ENCODE measurements around the gene CAPN15. TPM values are rescaled to one million over a fixed set of nuclear protein-coding genes. Genes with fewer than 3 reads are reported as not detected.
"Not testable (repeated sequence)": the region's sequence is repeated elsewhere in the genome, so short reads cannot be mapped to it uniquely, and the experiment has no call there.

CAPN15 gene
- polyA plus RNA-seq, 1 donor, result 23.8 TPM

DNA sequence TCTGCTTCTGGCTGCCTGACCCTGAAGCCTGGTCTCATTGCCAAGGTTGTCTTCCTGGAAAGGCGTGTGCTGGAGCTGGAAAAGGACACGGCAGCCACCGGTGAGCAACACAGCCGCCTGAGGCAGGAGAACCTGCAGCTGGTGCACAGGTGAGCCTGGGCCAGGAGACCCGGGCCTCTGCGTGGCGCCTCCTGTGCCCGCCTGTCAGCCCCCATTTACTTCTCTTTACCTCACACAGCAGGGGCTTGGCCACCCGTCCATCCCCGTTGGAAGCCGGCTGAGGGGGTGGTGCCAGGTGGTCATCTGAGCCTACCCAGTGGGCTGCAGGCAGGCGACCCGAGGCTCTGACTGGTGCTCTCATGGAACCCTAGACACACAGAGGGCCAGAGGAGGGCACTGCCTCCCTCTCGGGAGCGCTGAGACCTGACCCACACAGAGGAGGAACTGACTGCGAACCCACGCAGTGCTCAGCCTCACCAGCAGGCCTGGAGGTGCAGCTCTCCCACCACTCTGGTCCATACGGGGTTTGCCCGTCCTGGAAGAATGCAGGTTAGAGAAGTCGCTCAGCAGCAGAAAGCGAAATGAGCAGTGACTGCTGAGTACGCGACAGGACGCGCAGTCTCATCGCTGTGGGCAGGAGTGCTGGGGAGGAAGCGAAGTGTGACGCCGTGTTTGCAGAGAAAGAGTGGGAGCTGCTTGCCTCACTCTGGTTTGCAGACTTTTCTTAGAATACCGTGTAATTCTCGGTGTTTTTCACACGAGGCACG lies 21.9 kb upstream of the CAPN15 start:
- no peak for DNase-seq

GRCh38 chr16:506246-506546 lies 21.3 kb upstream of the CAPN15 start:
- no peak for DNase-seq

- DNase-seq, result not testable (repeated sequence)
Measured at GRCh38 chr16:507527-507926, 20.0 kb upstream of the CAPN15 start.

DNA sequence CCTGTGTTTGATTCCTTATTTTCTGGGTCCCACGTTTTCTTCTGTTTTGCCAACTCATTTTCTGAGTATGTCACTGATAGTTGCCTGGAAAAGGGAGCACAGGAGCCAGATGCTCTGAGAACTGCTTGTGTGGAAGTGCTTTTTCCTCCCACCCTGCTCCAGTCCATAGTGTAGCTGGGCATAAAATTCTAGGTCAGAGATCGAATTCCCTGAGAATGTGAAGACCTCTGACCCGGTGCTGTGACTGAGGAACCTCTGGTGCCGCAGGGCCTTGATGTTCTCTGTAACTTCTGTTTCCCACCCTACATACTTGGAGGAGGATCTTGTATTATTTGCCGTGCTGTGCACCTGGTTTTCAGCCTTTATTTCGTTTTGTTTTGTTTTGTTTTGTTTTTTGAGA lies 19.5 kb upstream of the CAPN15 start:
- no peak for DNase-seq

DNA sequence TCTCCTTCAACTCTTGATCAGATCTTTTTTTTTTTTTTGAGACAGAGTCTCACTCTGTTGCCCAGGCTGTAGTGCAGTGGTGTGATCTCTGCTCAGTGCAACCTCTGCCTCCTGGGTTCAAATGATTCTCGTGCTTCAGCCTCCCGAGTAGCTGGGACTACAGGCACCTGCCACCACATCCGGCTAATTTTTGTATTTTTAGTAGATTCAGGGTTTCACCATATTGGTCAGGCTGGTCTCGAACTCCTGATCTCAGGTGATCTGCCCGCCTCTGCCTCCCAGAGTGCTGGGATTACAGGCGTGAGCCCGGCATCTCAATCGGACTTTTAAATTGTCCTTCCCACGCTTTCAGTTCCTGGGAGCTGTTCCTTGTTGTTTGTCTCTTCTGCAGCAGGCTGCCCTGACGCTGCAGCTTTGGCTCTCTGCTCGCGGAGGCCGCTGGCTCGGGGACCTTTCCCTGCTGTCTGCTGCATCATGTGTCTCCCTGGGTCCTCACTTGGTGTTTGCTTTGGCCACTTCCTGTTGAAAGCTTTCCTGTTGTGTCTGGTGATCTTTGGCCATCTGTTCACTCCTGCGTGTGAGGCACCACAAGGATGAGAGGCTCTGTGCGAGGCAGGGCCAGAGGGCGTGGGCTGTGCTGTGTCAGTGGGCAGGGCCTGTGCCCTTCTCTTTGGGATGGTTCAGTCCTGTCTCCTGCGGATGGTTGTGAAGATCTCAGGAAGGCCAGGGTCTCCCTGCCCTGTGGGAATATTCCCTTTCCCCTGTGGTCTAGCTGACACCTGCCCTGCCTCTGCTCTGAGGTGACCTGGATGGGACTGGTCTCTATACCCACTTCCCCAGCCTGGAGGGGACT lies 18.4 kb upstream of the CAPN15 start:
- no peak for DNase-seq

- no peak for DNase-seq
Measured at GRCh38 chr16:510066-510825, 17.3 kb upstream of the CAPN15 start.

DNA sequence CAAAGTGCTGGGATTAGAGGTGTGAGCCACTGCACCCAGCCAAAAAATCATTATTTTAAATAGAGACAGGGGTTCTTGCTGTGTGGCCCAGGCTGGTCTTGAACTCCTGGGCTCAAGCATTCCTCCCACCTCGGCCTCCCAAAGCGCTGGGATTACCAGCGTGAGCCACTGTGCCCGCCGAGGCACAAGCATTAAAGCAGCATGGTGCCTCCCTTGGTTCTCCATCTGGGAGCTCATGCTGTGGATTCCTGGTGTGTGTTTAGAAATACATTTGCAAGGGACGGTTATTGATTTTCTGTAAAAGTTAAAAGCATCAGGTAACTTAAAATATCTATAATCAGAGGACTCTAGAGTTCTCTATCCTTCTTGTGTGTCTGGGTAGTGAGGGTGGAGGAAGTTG lies 14.7 kb upstream of the CAPN15 start:
- DNase-seq, result no peak

GRCh38 chr16:513950-514349 lies 13.6 kb upstream of the CAPN15 start:
- no peak for DNase-seq

GRCh38 chr16:515175-515938 lies 12.2 kb upstream of the CAPN15 start:
- no peak for DNase-seq

- no peak for DNase-seq
Measured at GRCh38 chr16:515939-516226, 11.6 kb upstream of the CAPN15 start.

DNA sequence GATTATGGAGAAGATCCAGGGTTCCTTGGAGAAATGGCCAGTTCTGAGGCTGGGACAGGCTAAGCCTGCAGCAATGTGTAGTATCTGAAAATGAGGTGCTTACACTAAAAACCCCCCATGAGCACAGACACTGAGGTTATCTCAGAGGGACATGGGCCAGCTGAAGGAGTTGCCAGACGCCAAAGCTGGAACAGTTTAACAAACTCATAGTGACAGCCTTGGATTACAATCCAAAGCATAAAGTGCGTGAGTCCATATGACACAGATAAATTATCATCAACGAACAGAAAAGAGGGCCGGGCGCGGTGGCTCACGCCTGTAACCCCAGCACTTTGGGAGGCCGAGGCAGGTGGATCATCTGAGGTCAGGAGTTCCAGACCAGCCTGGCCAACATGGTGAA lies 11.2 kb upstream of the CAPN15 start:
- DNase-seq, result no peak

- no peak for DNase-seq
Measured at GRCh38 chr16:518858-519257, 8.7 kb upstream of the CAPN15 start.

- DNase-seq, result no peak
Measured at GRCh38 chr16:519425-519824, 8.1 kb upstream of the CAPN15 start.

DNA sequence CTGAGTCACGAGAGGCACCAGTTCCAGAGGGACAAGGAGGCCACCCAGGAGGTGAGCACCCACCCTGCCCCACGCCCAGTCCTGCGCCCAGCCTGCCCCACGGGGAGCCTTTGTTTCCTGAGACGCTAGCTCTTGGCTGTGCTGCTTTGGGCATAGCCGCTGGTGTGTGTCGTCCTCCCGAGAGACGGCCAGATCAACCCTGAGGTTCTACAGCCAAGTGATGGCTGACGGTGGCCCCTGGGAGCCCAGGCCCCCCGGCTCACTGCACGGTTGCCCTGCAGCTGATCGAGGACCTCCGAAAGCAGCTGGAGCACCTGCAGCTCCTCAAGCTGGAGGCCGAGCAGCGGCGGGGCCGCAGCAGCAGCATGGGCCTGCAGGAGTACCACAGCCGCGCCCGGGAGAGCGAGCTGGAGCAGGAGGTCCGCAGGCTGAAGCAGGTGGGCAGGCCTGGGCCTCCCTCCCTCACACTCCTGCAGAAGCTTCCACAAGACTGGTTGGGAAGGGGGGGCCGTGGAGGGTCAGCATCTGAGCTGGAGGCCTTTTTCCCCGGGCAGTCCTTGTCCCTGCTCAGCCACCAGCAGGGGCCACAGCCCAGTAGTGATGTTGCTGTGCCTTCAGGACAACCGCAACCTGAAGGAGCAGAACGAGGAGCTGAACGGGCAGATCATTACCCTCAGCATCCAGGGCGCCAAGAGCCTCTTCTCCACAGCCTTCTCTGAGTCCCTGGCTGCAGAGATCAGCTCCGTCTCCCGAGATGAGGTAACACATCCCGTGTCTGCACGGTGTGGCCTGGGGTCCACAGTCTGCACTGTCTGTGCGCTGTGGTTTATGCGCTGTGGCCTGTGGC lies 7.4 kb upstream of the CAPN15 start:
- DNase-seq, result no peak

DNA sequence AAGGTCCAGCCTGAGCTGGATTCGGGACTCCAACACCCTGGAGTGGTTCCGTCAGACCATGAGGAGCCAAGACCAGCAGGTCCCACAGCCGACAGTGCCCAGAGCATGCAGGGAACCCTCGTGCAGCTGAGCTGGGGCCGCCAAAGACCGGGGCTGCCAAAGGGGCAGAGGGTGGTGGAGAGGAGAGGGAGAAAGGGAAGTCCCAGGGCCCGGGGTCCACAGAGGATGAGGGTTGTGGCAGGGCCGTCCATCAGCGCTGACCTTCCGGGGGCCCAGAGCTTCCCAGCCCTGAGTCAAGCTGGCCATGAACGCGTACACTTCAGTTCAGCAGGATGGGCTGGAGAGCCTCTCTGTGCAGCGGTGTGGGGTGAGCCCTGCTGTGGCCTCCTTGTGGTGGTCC lies 6.7 kb upstream of the CAPN15 start:
- DNase-seq, result no peak

GRCh38 chr16:521381-522210 lies 5.9 kb upstream of the CAPN15 start:
- no peak for DNase-seq

GRCh38 chr16:522320-523096 lies 5.0 kb upstream of the CAPN15 start:
- DNase-seq, result no peak

GRCh38 chr16:523097-523741 lies 4.3 kb upstream of the CAPN15 start:
- DNase-seq, result no peak
